Activated CD4-positive, alpha-beta T cell treated with anti-CD3 and anti-CD28 coated beads, Interleukin-2, Interleukin-4, amounts not matched to agents 100 ng/mL and 50 ng/mL, durations not matched to agents 16 hours and 8 hours (primary cell): ENCODE measurements around the gene FOXP1.

Source experiments
- DNase-seq: peaks from one replicate; pipeline ENCODE4 v3.0.0-alpha.2; 2020; ENCODE audit warnings: low spot score

The FOXP1 gene

DNA sequence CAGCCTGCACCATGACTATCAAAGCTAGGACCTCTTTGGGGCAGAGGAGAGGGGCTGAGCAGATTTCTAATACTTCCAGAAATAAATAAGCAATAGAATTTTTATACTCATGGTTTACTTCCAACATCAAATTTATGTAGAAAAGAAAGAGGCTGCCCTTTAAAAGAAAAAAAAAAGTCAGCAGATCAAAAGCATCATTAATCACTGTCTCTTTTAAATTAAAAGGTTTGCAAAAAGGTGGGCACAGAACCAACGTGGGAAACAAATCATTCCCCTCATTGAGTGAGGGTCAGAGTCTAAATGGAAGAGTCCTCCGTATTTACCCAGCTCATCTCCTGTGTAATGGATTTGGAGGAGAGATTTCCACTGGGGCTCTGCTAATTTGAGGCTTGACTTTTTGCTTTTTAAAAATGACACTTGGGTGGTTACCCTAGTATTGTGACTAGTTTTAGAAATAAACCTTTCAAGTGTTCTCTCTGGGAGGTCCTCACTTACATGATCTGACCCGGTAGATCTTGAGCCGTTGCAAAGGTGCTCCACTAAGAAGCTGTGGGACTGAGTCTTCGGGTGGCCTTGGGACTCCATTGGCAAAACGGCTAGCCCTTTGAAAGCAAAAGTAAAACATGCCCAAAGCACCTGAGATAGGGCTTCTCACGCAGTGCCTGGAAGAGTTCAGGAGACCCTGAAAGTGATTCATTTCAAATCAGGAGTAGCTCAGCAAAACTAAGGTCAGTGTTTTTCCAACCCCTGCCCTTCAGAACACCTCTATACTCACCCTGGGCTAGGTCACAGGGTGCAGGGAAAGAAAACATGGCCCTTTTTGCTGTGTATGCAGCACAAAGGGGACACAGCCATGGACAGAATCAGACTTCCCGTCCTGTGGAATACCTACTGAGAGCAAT lies 320.9 kb downstream of the FOXP1 start:
- no peak for DNase-seq

DNA sequence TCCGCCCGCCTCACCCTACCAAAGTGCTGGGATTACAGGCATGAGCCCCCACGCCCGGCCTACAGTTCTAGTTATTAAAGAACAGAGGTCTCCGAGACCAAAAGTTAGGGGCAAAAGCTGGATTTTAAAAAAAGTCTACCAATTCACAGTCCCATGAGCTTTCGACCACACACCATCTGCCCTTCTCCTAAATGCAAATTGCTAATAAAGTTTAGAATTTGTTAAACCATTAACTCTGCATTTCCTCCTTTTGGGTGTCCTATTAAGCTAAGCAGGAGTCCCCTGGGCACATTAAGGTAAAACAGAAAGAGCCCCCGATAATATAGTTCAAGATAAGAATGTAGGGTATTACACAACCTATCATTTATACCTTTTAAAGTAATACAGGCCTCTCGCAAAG lies 322.7 kb downstream of the FOXP1 start:
- DNase-seq: no peak

DNA sequence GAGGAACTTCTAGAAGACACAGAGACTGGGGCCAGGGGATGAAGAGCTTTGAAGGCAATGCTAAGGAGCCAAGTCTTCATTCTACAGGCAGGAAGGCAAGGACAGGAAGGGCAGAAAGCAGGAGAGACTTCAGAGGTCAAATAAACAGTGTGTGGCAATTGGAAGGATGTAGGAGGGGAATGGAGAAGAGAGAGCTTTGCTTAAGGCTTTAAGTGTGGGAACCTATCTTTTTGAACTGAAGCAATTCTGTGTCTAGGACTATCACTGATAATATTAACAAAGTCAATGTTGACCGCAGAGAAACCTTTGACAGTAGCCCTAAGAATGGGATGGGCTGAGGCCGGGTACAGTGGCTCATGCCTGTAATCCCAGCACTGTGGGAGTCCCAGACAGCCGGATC lies 325.0 kb downstream of the FOXP1 start:
- DNase-seq: no peak

DNA sequence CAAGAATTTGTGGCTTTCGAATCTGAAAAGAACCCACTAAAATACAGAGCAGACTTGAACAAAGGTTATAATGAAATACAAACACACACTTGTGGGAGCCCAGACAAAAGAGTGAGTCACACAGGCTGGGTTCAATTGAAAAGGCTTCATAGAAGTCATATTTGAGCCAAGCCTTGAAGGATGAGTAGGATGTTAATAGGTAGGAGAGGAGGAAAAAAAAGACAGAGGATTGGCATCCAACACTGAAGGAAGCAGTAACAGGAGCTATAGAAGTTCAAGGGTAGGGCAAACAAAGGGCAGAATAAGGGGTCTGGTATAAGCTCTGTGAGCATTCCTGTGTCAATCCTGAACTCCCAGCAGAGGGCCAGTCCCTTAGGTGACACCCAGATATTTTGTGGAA lies 325.4 kb downstream of the FOXP1 start:
- no peak for DNase-seq

DNA sequence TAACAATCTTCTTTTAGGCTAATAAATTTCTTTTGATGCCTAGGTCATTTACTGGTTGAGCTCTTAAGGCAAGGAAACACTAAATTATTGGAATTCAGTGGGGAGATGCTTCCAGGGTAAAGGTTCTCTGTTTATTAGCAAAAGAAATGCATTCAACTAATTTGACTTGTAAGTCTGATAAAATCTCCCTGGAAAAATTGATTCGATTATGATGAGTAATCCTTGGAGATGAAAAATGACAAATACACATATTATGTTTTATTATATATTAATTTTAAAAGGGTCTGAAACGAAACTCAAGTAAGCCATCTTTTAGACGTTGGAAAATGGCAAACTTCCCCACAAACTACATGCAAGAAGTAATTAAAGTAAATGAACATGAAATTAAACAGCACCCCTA lies 328.0 kb downstream of the FOXP1 start:
- no peak for DNase-seq

DNA sequence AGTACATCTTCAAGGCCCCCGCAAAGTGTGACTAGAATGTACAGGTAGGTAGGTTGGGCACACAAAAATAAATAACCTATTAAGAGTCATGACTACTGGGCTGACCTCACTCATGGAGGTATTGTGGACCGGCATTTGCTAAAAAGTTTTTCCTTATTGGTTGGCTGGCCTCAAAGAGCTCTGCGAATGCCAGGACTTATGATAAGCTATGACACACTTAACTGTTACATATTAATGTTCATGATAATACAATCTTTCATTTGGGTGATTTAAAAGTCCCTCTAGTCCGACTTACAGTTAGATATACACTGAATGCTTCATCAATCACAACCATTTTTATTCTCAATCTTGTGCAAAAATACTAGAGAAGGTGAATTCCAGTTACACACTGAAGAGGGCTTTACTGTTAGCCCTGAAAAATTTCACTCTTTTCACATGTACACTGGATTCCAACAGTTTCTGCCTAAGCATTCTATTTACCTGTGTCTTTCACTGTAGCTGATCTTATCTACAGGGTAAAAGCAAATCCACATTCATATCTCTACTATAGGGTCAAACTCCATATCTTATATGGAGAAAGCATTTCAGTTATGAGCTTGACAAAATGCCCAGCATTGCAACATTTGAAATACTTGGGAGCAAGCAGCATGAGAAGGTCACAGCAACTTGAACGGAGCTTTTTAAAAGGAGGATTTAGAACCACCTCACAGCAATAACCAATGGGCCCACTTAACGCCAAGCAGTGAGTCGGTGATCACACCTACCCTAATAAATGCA lies 329.1 kb downstream of the FOXP1 start:
- no peak for DNase-seq

DNA sequence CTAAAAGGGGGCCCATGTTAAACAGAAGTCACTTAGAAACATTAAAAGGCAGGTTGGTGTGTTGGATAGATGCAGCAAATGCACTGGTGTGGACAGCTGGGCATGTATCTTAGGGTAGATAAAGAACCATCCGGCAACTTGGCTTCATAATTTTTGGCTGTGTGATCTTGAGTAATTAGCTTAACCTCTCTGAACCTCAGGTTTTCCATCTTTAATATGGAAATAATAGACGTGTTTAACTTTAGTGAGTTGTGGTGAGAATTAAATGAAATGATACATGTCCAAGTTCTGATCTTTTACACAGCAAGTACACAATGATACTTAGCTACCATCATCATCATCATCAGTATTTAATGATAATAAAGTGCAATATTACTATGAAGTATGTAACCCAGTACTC lies 330.4 kb downstream of the FOXP1 start:
- DNase-seq: no peak

DNA sequence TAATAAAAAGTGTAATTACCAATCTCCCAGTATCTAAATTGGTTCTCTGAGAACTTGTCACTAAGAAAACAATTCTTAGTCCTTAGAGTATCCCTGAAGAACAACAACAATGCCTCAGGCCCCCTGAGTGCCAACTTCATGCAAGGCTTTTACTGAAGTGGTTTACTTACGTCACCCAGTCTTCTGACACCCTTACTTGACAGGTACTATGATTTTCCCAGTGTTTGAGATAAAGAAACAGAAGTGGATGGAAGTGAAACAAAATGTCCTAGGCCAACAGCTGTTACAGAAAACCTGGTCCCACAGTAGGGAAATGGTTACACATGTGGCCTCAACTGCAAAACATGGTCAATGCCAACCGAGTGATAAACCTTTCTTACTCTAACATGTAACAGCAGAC lies 331.1 kb downstream of the FOXP1 start:
- no peak for DNase-seq

DNA sequence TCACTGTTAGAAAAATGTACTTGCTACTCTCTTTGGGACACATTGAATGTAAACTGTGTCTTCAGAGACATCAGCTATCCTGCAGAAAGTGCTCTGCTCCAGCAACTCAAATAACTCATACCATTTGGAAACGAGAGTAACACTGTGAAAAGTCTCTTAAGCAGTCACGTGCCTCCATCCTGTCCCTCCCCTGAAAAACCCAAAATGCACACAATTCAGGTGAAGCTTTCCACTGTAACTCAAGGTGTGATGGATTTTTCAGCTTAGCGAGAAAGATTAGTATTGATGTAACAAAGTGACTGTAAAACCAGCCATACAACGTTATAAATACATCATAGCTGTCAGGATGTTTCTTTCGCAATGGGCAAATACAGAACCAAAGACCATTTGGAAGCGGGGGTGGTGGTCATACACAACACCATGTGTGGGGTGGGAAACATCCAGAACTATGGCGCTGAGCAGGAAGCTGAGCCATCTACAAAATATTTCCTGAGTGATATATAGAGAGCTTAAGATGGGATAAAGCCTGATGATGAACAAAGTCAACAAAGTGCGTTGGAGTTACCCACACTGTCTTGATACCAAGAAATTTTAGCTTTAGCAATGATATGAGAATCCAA lies 332.3 kb downstream of the FOXP1 start:
- DNase-seq: no peak

DNA sequence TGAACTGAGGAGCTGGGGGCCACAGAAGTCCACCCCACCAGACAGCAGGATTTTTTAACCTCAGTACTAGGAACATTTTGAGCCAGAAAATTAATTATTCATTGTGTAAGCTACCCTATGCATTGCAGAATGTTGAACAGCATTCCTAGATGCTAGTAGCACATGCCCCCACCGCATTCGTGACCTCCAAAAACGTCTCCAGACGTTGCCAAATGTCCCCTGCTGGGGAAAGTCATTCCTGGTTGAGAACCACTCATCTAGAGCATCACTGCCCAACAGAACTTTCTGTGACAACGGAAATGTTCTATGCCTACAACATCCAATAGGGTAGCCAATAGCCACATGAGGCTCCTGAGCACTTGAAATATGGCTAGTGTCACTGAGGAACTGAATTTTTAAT lies 333.5 kb downstream of the FOXP1 start:
- DNase-seq: no peak

DNA sequence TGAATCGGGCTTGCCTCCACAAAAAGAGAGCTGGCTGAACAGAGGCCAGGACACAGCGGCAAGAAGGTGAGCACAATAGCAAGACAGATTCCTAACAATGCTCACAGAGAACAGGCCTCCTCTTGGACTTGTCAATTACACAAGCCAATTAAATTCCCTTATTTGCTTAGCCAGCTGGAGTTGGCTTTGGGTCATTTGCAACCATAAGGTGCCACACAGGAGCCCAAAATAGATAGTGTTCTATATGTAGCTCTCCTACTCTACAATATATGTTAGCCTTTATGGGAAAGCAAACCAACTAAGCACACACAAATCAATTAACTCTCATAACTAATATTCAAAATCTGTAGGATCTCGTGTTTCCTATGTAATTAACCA lies 335.6 kb downstream of the FOXP1 start:
- no peak for DNase-seq

DNA sequence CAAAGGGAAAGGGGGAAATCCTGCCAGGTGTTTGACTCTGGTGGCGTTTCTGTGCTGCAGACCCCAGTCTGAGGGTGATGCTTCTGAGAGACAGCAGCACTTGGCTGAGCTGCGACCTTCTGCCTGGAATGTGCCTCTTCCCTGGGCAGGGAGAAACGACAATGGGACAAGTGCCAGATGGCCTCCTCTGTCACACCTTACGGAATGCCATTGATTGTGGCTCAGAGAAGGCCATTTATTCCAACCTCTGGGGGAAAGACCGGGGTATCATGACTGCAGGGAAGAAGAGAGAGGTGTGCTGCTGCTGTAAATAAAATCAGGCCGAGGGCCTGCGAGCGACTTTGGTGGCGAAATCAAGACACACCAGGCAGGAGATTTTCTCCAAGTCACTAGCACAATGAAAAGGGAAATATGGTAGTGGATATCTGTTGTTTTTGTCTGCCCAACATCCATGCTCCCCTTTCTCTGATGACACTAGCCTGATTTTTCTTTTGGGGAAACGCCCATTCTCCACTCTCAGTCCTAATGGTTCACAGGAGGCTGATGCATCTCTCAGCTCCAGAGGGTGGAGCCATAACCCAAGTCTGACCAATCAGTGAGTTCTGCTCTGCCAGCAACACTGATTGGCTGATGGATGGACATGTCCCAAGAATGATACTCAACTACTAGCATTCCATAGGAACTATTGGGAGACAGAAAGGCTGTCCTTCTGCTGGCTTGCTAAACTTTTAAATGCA lies 336.1 kb downstream of the FOXP1 start:
- no peak for DNase-seq

DNA sequence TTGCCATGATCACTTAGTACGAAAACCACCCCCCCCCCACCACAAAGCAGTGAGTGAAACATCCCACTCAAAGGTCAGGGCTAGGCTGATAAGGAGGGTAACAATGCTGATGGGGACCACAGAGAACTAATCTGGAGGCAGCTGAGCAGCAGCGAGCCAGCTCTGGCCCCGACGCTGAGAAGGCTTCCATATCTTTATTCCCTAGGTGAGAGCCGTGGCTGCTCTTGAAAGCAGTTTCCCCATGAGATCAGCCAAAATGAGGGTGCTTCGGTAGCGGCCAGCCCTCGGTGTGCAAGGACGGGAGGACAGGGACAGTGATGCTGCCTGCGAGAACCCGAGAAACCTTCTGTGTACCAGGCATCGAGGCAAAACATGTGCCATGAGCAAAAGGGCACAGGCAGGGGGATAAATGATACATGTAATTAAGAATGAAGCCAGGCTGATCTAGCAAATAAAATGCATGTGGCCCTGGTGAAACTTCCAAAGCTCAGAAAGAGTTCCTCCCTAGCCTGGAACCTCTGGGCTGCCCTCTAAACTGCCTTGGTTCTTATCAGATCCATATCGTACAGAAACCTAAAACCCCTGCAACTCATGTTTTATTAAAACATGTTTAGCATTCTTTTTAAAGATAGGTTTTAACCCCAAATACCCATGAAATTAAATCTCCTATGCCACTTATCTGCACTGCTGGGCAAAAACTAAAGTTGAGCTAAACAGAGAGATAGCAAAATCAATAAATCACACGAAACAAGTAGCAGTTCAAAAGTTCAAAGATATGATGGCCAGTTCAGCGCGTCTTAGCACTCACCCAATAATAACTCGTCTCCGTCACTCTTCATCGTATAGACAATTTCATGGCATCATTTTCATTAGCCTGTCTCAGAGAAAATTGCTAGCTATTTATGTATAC lies 337.3 kb downstream of the FOXP1 start:
- no peak for DNase-seq

DNA sequence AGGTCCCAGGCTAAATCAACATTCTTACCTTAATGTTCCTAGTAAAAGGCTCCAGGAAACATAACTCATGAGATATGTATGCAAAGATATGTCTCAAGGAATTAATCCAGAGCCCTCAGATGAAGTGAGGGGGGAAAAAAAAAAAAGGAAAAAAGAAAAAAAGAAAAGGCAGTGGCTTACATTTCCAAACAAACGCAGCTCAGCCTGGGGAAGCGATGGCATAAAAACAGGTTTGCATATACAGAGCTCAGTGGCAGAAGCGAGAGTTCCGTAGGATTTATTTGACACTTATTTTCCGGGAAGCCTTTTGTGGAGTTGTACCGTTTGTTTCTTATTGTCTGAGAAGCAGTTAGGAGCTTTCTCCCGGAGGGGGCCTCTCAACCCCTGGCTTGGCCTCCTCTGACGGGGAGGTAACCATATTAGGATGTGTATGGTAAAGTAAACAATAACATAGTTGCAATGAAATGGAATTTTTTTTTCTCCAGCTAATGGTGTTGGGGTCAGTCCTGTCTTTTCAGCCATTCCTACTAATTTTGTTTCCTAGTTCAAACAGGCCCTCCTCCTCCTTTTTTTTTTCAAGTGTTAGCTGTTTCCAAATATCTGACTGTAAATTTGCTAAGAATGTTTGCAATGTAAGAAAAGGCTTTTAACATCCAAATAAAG lies 338.6 kb downstream of the FOXP1 start:
- no peak for DNase-seq

DNA sequence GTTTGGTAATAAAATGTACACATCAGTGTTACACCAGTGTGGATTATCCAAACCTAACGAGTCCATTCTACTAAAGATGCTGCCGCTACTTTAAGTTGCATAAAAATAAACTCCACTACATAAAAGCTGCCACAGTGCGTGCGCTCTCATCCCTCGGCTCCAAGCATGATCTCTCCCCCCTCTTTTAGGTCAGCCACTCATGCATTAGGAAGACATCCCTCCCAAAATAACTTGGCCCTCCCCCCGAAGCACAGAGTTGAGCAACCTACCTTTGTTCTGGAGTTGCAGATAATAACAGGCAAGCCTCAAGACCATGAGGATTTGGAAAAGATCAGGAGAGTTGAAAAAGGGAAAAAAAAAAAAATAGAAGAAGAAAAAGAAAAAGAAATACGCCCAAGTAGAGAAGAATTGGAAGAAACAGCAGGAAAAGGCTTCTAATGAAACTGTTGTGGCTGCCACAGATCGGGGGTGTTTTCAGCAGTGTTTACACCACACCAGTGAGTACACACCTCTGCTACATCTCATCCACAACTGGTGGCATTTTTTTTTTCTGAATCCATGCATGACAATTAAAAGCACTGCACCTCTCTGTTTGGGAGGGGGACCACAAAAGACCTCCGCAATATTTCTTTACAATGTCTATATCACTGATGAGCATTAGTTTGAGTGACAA lies 339.2 kb downstream of the FOXP1 start:
- no peak for DNase-seq

DNA sequence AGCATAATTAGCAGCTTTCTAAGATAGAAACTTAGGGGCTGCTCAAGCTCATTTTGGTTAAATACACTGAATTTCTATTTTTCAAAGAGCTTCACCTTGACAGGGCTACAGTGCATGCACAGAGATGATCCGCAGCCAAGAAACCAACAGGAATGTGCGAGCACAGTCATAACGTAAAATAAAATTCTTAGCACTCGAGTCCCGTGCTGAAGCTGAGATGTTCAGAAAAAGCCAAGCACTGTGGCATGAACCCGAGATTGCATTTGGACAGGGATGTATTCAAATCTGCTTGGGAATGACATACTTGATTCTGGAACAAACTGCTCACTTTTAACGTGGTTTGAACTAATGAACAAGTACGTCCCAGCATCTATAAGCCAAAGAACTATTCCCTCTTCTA lies 340.3 kb downstream of the FOXP1 start:
- DNase-seq: no peak

DNA sequence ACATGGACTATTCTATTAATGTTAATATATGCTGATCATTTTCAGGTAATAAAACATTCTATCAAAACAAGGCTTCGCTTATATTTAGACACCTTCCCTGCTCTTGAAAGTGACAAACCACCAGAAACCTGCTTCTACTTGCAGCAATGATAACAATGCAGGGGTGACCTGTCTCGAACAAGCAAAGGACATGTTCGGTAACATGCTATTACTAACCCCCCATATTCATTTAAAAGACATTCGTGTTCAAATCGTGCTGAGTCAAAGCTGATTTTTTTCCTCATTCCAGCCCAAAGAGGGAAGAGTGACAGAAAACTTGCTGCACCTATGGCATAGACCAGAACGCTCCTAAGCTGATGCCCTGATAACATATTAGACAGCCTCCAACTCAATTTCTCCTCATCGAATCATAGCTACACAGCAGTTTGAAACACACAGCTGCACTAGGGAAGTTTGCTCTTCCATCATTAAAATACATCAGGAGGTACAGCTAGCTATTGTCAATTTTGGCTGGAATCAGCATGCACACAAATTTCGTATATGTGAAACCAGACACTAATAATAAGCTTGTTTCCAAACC lies 341.5 kb downstream of the FOXP1 start:
- no peak for DNase-seq

DNA sequence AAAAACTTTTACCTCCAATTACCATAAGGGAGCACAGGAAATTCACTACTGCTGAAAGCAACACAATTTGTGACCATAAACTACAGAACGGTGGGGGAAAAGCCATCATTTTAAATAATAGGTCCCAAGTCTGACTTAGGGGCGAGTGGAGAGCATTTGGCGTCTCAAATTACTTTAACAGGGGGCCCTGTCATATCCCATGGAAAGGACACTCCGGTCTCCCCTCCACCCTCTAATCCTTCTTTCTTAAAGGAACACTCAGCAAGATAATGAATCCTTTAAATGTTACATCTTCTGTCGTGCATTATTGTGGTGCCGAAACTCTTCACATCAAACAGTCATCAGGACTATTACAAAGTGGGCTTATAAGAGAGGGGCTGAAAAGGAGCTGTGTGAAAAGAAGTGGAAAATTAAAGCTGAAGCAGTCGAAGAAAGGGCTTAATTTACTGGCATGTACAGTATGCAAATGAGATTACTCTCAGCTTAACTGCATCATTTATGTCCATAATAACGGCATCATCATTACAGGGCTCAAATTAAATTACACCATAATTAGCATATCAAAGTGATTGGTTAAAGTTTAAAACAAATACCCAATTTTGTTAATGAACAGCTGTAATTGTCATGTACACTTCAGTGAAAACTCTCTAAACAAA lies 342.2 kb downstream of the FOXP1 start:
- DNase-seq: no peak

DNA sequence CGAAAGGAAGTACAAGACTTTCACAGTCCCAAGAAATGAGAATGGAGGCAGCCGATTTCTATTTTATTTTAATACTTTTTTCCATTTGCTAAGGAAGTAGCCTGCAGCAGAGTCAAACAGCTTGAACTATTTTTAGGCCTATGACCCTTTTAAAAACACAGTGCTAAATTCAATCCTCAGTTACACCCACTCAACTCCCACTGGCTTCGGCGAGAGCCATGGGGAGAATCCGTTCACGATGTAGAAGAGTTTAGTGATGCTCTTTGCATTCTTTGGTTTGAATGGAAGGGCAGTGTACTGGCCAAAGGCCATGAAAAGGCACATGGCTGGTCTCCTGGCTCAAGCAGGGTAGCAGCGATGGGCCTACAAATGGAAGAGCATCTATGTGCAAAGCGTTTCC lies 343.5 kb downstream of the FOXP1 start:
- DNase-seq: no peak
